ENCODE measurements around the gene GNB1.

The GNB1 gene

DNA sequence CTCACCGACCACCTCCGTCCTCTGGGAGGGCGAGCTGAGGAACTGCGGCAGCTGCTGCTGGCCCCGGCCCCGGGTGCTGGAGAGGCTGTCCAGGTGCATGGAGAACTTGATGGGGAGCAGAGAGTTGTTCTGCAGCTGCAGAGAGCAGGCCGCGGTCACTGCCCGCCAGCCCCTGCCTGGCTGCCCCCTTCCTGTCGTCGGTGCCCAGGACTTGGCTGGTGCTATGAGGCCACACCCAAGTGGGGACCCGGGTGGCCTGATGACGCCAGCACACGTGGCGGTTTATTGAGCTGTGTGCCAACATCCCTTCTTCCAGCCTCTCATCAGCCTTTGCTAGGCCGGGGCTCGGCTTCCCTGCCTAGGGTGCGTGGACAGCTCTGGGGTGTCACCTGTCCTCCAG lies 33.5 kb upstream of the GNB1 start:
- DNase-seq = peak in 1 of 10 donors; percentile 77
- intact Hi-C loops (cut with DNase I) = no loop called here

DNA sequence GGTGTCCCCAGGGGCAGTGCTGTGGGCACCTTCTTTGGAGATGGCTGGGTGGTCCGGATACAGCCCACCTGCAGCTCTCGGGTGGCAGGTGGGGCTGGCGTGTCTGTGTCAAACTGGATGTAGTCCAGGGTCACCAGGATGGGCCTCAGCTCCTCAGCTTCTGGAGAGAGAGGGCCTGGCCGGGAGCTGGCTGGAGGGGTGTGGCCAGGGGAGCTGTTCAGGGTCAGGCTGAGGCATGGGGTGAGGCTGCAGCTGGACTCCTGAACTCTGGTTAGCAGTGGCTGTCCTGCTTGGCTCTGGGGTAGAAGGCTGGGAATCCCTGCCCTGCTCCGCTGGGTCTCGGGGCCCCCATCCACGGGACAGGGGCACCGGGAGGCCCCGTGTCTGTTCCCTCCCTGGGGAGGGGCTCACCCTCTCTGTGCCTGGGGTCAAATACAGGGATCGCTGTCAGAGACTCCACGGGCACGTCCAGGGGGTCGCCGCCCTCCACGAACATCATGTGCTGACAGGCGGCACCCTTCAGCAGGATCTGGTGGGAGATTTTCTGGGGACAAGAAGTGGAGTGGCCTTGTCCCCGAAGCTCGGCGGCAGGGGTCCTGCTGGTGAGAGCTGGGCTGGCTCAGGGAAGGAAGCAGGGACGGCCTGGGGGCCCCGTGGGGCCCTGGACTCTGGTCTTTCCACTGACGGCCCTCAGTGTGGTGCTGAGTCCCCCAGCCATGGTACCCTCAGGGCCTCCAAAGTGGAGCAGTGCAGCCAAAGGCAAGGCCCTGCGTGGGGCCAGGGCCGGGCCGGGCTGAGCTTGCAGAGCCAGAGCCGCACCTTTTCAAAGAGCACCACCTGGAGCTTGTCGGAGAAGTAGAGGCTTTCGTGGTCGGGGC lies 32.3 kb upstream of the GNB1 start:
- peak in 1 of 10 donors; percentile 75 for DNase-seq
- intact Hi-C loops (cut with DNase I) = no loop called here

GRCh38 chr1:1922702-1922955 lies 31.7 kb upstream of the GNB1 start:
- intact Hi-C loops (cut with DNase I) = no loop called here
- peak in 1 of 10 donors; percentile 64 for DNase-seq

- peak in 1 of 10 donors; percentile 72 for DNase-seq
Measured at GRCh38 chr1:1921901-1922701, 31.2 kb upstream of the GNB1 start.

GRCh38 chr1:1921459-1921862 lies 30.6 kb upstream of the GNB1 start:
- intact Hi-C loops (cut with DNase I) = no loop called here

More at GRCh38 chr1:1921901-1922701, 31.2 kb upstream of the GNB1 start:
- intact Hi-C loops (cut with DNase I) = no loop called here

GRCh38 chr1:1920608-1921458 lies 29.9 kb upstream of the GNB1 start:
- intact Hi-C loops (cut with DNase I) = no loop called here

More at GRCh38 chr1:1921459-1921862, 30.6 kb upstream of the GNB1 start:
- DNase-seq = peak in 1 of 10 donors; percentile 62

GRCh38 chr1:1920057-1920607 lies 29.2 kb upstream of the GNB1 start:
- DNase-seq = peak in 1 of 10 donors; percentile 73
- intact Hi-C loops (cut with DNase I) = no loop called here

More at GRCh38 chr1:1920608-1921458, 29.9 kb upstream of the GNB1 start:
- peak in 1 of 10 donors; percentile 77 for DNase-seq

DNA sequence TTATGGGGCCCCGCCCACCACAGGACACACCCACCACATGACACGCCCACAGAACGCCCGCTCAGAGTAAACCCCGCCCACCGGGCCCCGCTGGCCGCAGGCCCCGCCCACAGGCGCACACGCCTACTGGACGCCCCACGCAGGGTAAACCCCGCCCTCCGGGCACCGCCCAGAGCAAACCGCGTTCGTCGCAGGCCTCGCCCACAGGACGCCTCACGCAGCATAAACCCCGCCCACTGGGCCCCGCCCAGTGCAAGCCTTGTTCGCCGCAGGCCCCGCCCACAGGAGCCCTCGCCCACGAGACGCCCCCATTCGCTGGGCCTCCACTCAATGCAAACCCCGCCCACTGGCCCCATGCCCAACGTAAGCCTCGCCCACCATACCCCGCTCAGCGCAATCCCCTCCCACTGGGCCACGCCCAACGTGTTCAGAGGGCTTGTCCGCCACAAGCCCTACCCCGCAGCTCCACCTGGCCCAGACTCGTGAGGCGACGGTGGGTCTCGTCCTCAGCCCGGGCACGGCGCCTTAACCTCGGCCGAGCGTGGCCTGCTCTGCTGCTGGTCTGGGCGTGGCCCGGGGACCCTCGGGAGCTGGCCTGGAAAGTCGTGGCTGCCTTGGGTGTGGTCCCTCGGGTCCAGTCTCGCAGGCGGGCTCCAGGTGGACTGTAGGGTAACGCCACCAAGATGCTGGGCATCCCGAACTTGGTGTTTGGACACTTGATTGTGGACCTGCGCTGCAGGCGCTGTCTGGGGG lies 28.6 kb upstream of the GNB1 start:
- peak; percentile 73 to 99 (median 89) for DNase-seq
- intact Hi-C loops (cut with DNase I) = no loop called here

GRCh38 chr1:1918901-1919303 lies 28.0 kb upstream of the GNB1 start, which contains the start of gene TMEM52:
TMEM52 (minus strand) TSS chr1:1919279; CDS start chr1:1919265, 14 bp downstream.
- no peak for DNase-seq
- intact Hi-C loops (cut with DNase I) = no loop called here

DNA sequence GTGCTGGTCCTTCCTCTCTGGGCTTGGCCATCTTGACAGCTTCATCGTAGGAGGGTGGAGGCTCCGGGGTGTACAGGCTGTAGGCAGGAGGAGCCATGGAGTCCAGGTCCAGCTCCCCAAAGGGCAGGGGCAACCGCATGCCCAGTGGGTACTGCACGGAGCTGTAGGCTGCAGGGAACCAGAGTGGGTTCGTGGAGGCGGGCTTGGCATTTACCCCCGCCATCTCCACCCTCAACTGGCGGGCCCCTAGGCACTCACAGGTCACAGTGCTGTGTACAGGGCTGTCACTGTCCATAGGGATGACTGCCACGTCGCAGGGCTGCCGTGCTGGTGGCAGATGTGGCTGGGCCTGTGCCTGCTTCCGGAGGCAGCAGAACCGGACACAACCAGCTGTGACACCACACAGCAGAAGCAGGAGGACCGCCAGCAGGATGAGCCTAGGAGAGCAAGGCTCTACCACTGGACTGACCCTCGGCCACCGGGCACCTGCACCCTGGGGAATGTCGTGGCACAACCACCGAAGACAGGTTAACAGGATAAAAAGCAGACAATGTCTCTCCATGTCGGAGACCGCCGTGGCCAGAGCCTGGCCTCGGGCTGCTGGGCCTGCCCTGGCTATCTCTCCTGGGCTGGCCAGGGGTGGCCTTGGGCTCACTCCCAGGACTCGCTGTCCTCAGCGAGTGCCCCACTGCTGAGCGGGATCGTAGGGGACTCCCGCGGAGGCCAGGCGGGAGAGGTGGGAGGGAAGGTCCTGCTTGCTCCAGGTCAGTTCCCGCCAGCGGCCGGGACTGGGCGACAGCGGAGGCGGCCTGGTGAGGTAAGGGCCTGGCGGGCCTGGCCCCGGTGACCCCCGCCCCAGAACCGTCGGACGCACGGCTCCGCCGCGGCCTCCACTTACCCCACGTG lies 27.4 kb upstream of the GNB1 start:
- DNase-seq = peak in 1 of 10 donors; percentile 77

DNA sequence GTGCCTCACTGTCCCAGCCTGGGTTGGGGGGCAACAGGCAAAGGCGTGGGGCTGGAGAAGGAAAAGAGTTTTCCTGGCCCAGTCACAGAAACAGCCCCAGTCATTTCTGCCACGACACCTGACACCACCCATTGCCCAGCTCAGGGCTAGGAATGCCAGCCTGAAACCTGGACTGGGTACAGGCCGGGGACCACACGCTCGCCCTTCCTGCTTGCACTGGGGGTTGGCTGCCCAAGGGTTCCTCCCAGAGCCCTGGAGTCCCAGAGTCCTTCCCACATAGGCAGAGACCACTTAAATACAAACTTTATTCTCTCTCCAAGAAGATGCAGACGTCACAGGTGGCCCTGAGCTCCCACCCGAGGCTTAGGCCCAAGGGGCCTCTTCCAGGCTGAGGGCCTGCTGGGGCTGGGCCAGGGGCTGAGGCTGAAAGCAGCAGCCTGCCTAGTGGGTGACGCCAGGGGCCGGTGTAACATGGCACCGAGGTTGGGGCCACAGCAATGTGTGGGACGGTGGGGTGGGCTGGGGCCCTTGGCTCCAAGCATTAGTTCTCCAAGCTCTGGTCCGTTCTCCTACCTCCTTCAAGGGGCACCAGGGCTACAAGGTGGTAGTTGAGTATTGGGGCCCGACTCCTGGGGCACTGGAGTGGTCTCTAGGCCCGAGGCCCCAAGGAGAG lies 26.6 kb upstream of the GNB1 start:
- DNase-seq = peak in 1 of 10 donors; percentile 77
- intact Hi-C loops (cut with DNase I) = no loop called here

More for the DNA sequence above, 27.4 kb upstream of the GNB1 start:
- intact Hi-C loops (cut with DNase I) = no loop called here

- no peak for DNase-seq
- intact Hi-C loops (cut with DNase I) = no loop called here
Measured at GRCh38 chr1:1916851-1917251, 26.0 kb upstream of the GNB1 start.

GRCh38 chr1:1915911-1916840 lies 25.3 kb upstream of the GNB1 start:
- DNase-seq = peak in 1 of 10 donors; percentile 79

GRCh38 chr1:1914971-1915692 lies 24.2 kb upstream of the GNB1 start, which contains the start of gene CALML6:
CALML6 (plus strand) TSS chr1:1915260; CDS start chr1:1915281, 21 bp downstream.
- intact Hi-C loops (cut with DNase I) = no loop called here
- peak in 1 of 10 donors; percentile 70 for DNase-seq

More at GRCh38 chr1:1915911-1916840, 25.3 kb upstream of the GNB1 start:
- intact Hi-C loops (cut with DNase I) = no loop called here

DNA sequence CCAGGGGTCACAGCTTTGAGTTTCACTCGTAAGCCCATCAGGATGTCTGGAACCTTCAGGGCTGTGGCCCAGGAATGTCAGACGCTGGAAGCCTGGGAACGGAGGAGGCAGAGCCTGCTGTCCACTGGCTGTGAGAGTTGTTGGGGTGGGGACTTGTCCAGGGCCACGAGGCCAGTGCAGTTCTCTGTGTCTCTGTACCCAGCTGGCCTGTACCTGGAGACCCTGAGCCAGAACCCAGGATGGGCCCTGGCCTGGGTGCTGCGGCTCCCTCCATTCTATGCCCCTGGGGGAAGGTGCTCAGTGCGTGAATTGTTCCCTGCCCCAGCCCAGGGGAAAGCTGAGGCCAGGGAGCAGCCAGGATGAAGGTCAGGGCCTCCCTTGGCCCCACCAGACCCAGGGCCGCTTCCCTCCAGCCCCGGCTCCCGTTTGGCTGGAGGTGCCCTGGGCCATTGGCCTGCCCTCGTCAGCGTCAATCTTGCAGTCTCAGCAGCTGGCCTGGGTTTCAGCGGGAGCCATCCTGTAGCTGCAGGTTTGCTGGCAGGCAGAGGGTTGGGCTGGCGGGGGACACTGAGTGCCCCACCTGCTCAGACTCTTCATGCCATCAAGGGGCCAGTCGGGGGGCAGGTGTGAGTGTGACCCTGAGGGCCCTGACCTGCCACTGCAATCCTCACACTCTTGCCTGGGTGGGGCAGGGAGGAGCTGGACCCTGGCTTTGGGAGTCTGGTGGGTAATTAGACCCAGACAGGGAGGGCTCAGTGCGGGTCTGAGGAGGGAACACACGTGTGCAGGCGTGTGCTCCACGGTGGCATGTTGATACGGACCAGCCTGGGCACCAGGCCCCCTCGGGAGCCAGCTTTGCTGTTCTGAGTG lies 23.4 kb upstream of the GNB1 start:
- peak in 1 of 10 donors; percentile 77 for DNase-seq
- intact Hi-C loops (cut with DNase I) = no loop called here
